ENCODE measurements around the gene RYR1. TPM values are rescaled to one million over a fixed set of nuclear protein-coding genes. Genes with fewer than 3 reads are reported as not detected.

The RYR1 gene
- total RNA-seq, 1 donor from 2014 or later: 7.4 TPM

GRCh38 chr19:38534574-38534973, 101.1 kb downstream of the RYR1 start:
- Histone ChIP-seq H3K4me3 (ENCODE audit: low read depth, low read length) (no peak overlapping the region), H3K36me3 (ENCODE audit: control insufficient read depth, insufficient read depth, low read length) (no peaks in the 10 kb centered on the region), H3K27me3 (ENCODE audit: control insufficient read depth, insufficient read depth, low read length) (no peaks in the 10 kb centered on the region)
- no peak for TF ChIP-seq CTCF (IDR thresholded peaks at IDR 0.05; ENCODE audit: insufficient read depth, low read length, severe bottlenecking)
- DNase-seq (ENCODE audit: low read depth) (no peak), FAIRE-seq (no peak)

- TF ChIP-seq CTCF (IDR thresholded peaks at IDR 0.05; ENCODE audit: insufficient read depth, low read length, severe bottlenecking): no peak
- DNase-seq (ENCODE audit: low read depth): no peak
- no peak for FAIRE-seq
- Histone ChIP-seq H3K36me3 (ENCODE audit: control insufficient read depth, insufficient read depth, low read length) (no peaks in the 10 kb centered on the region), H3K4me3 (ENCODE audit: low read depth, low read length) (no peak overlapping the region), H3K27me3 (ENCODE audit: control insufficient read depth, insufficient read depth, low read length) (no peaks in the 10 kb centered on the region)
These were observed 101.7 kb downstream of the RYR1 start for GRCh38 chr19:38535212-38535611.

- FAIRE-seq: no peak
- no peak overlapping the region for H3K4me3 ChIP-seq (ENCODE audit: low read depth, low read length)
- H3K27me3 ChIP-seq (ENCODE audit: control insufficient read depth, insufficient read depth, low read length): no peaks in the 10 kb centered on the region
- DNase-seq (ENCODE audit: low read depth): no peak
- no peak for TF ChIP-seq CTCF (IDR thresholded peaks at IDR 0.05; ENCODE audit: insufficient read depth, low read length, severe bottlenecking)
- H3K36me3 ChIP-seq (ENCODE audit: control insufficient read depth, insufficient read depth, low read length): no peaks in the 10 kb centered on the region
These were observed 103.8 kb downstream of the RYR1 start for GRCh38 chr19:38537071-38537936.

- FAIRE-seq (no peak), DNase-seq (ENCODE audit: low read depth) (no peak)
- Histone ChIP-seq H3K4me3 (ENCODE audit: low read depth, low read length) (no peak overlapping the region), H3K36me3 (ENCODE audit: control insufficient read depth, insufficient read depth, low read length) (no peaks in the 10 kb centered on the region), H3K27me3 (ENCODE audit: control insufficient read depth, insufficient read depth, low read length) (no peaks in the 10 kb centered on the region)
- TF ChIP-seq CTCF (IDR thresholded peaks at IDR 0.05; ENCODE audit: insufficient read depth, low read length, severe bottlenecking): no peak
These were observed 104.9 kb downstream of the RYR1 start for GRCh38 chr19:38538386-38538785.

GRCh38 chr19:38538793-38539528, 105.5 kb downstream of the RYR1 start:
- H3K4me3 ChIP-seq (ENCODE audit: low read depth, low read length): no peak overlapping the region
- FAIRE-seq: no peak

More at GRCh38 chr19:38538793-38539528, 105.5 kb downstream of the RYR1 start:
- Histone ChIP-seq H3K36me3 (ENCODE audit: control insufficient read depth, insufficient read depth, low read length) (no peaks in the 10 kb centered on the region), H3K27me3 (ENCODE audit: control insufficient read depth, insufficient read depth, low read length) (no peaks in the 10 kb centered on the region)
- DNase-seq (ENCODE audit: low read depth): peak; percentile 15
- TF ChIP-seq CTCF (IDR thresholded peaks at IDR 0.05; ENCODE audit: insufficient read depth, low read length, severe bottlenecking): no peak

Data from bronchial epithelial cell (primary cell).